ENCODE data around the gene GEMIN2.
"Not testable (repeated sequence)": the region's sequence is repeated elsewhere in the genome, so short reads cannot be mapped to it uniquely, and the experiment has no call there.

The GEMIN2 gene

GRCh38 chr14:39179042-39179441 lies 64.9 kb downstream of the GEMIN2 start:
- no peak for DNase-seq

GRCh38 chr14:39180553-39180952 lies 66.4 kb downstream of the GEMIN2 start:
- no peak for DNase-seq

- DNase-seq = no peak
Measured at GRCh38 chr14:39181026-39181692, 67.0 kb downstream of the GEMIN2 start.

- peak in 1 of 3 experiments; percentile 28 for DNase-seq
Measured at GRCh38 chr14:39181693-39182047, 67.5 kb downstream of the GEMIN2 start.

- DNase-seq = no peak
Measured at GRCh38 chr14:39182770-39183684, 68.9 kb downstream of the GEMIN2 start.

GRCh38 chr14:39183685-39184003 lies 69.5 kb downstream of the GEMIN2 start:
- not testable (repeated sequence) for DNase-seq

GRCh38 chr14:39184628-39185255 lies 70.6 kb downstream of the GEMIN2 start:
- DNase-seq = no peak

GRCh38 chr14:39185256-39186049 lies 71.3 kb downstream of the GEMIN2 start:
- no peak for DNase-seq
